Suprapubic skin (tissue), 4 donors: ENCODE data around the gene NTNG2. TPM values are rescaled to one million over a fixed set of nuclear protein-coding genes. Genes with fewer than 3 reads are reported as not detected.
A peak's percentile ranks its signal among the peaks of the same experiment; 100 is the strongest.

Experiments used
- DNase-seq, 2 donors: peaks; one replicate each; pipeline ENCODE4 v3.0.0-alpha.2; 2019; ENCODE audit warnings: low spot score in 2 of 2
- H3K27ac ChIP-seq: fragments of 200-600 bp; sonication (generic); one replicate; pipeline ENCODE4 v1.5.1; 2019
- H3K27me3 ChIP-seq: fragments of 200-600 bp; sonication (generic); one replicate; pipeline ENCODE4 v1.5.1; 2019
- H3K36me3 ChIP-seq: fragments of 200-600 bp; sonication (generic); one replicate; pipeline ENCODE4 v1.5.1; 2019
- H3K4me1 ChIP-seq: fragments of 200-600 bp; sonication (generic); one replicate; pipeline ENCODE4 v1.5.1; 2019
- H3K4me3 ChIP-seq: fragments of 200-600 bp; sonication (generic); one replicate; pipeline ENCODE4 v1.5.1; 2019; ENCODE audit warnings: mild to moderate bottlenecking
- H3K9me3 ChIP-seq: fragments of 200-600 bp; sonication (generic); one replicate; pipeline ENCODE4 v1.5.1; 2019
- CTCF ChIP-seq, 2 donors: fragments of 200-600 bp in 1 of 2; fragments of 450-650 bp in 1 of 2; sonication (generic) in 1 of 2; IDR thresholded peaks; one replicate each; pipeline ENCODE4 v1.5.1; 2016 to 2019; ENCODE audit warnings: antibody characterized with exemption in 2 of 2, mild to moderate bottlenecking in 1 of 2, moderate library complexity in 1 of 2
- EP300 ChIP-seq: sonication (generic); formaldehyde crosslinking; IDR thresholded peaks from one replicate; pipeline ENCODE4 v1.6.1; 2017; ENCODE audit warnings: antibody characterized with exemption
- POLR2A ChIP-seq, 2 donors: fragments of 450-650 bp; IDR thresholded peaks; one replicate each; pipeline ENCODE4 v1.6.1; 2017; ENCODE audit warnings: antibody characterized with exemption in 2 of 2, mild to moderate bottlenecking in 2 of 2, moderate library complexity in 2 of 2
- POLR2AphosphoS5 ChIP-seq, 3 donors: sonication (generic); formaldehyde crosslinking; IDR thresholded peaks; one replicate each; pipeline ENCODE4 v1.6.1; 2017; ENCODE audit warnings: antibody characterized with exemption in 3 of 3
- WGBS: methylation state at CpG from one replicate; pipeline ENCODE4 v1.1.5; 2018; 5-methylcytosine and 5-hydroxymethylcytosine counted together
- total RNA-seq, 4 donors: library from RNA; depleted of rRNA; stranded (reverse); fragments of >200 nt; gene quantifications; one replicate each; pipeline ENCODE4 v1.1.0, GENCODE V29; 2016

NTNG2 gene
- total RNA-seq, 4 donors from 2014 or later: 0.08 to 0.80 (median 0.37) TPM

DNA sequence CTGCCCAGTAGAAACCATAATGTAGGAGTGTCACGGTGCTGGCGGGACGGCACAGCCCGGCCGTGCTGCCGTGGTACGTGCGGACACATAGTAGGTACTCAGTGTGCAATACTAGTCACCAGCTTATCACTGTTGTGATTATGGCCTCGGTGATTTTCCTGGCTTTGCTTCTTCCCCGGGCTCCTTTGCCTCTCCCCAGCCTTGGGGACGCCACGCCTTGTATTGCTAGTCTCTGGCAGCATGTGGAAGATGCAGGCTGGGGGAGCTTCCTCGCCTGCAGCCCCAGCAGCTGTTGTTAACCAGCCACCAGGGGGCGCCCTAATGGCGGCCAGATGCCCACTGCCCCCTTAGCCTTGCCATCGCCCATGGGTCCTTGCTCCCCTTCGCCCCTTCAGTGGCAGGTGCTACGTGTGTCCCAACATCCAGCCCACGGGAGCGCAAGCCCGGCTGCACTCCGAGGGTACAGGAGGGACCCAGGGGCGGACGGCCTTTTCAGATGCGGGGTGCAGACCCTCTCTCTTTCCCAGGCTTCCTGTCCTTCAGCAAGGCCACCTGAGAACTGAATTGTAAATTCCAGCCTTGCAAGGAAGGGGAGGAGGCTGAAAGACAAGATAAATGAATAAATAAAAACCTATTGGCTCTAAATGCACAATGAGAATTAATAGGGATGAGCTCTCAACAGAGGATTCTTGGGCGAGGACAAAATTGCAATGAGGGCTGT lies 8.0 kb downstream of the NTNG2 start:
- H3K4me3 ChIP-seq: no peak overlapping the region
- H3K27me3 ChIP-seq: peaks cover 67% of the 10 kb centered on the region
- peaks cover 7% of the 10 kb centered on the region for H3K4me1 ChIP-seq
- TF ChIP-seq CTCF (IDR thresholded peaks at IDR 0.05): peak; percentile 34 to 66
- no peak for TF ChIP-seq POLR2AphosphoS5 (IDR thresholded peaks at IDR 0.05)
- no peak for TF ChIP-seq POLR2A (IDR thresholded peaks at IDR 0.05)
- no peaks in the 10 kb centered on the region for H3K36me3 ChIP-seq
- no peaks in the 10 kb centered on the region for H3K9me3 ChIP-seq
- WGBS: 53% methylated on average over 25 of the region's 26 CpGs
- H3K27ac ChIP-seq: no peak overlapping the region
- DNase-seq: no peak

DNA sequence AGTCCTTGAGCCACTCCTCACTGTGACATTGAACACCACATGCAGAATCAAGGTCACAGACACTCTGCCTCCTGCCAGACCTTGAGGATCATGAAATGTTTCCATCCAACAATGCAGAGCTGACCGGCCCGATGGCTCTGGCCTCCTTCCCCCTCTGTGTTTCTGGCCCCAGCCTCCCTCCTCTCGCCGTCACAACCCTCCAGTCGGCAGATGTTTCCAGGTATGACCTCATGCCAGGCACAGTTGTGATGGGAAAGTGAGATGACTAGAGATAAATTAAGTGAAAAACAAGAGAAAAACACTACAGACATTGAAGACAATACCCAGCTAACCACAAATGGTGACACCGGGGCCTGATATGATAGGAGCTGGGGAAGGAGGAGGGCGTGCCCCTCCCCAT lies 9.8 kb downstream of the NTNG2 start:
- H3K36me3 ChIP-seq: no peaks in the 10 kb centered on the region
- 60% methylated on average over 7 of the region's 7 CpGs for WGBS
- TF ChIP-seq CTCF (IDR thresholded peaks at IDR 0.05) (no peak), POLR2A (IDR thresholded peaks at IDR 0.05) (no peak)
- DNase-seq: no peak
- no peak overlapping the region for H3K4me3 ChIP-seq
- no peaks in the 10 kb centered on the region for H3K4me1 ChIP-seq
- H3K27me3 ChIP-seq: peaks cover 59% of the 10 kb centered on the region
- H3K27ac ChIP-seq: no peak overlapping the region
- no peaks in the 10 kb centered on the region for H3K9me3 ChIP-seq

GRCh38 chr9:132172185-132172584 lies 10.3 kb downstream of the NTNG2 start:
- WGBS: 87% methylated on average over 5 of the region's 5 CpGs
- peaks cover 54% of the 10 kb centered on the region for H3K27me3 ChIP-seq
- DNase-seq: no peak

DNA sequence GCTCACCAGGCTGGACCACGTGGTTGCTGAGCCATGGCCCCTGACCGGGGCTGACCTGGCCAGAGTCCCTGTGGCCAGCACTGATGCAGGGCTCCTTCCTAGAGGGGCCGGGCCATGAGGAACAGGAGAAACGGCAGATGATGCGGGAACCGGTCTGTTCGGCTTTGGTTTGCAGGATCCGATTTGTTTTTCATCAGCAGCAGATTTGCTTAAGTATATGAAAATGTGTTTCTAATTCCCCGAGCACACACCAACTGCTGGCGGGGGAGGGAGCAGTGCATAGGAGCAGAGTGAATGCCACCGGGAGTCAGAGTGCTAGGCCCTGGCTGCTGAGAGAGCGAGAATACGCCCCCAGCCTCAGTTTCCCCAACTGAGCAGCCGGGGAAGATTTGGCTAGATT lies 13.6 kb downstream of the NTNG2 start:
- H3K27ac ChIP-seq: no peak overlapping the region
- no peaks in the 10 kb centered on the region for H3K9me3 ChIP-seq
- H3K4me3 ChIP-seq: no peak overlapping the region
- no peaks in the 10 kb centered on the region for H3K36me3 ChIP-seq
- 57% methylated on average over 9 of the region's 14 CpGs for WGBS
- peaks cover 38% of the 10 kb centered on the region for H3K27me3 ChIP-seq
- DNase-seq: no peak
- TF ChIP-seq POLR2A (IDR thresholded peaks at IDR 0.05): no peak
- TF ChIP-seq CTCF (IDR thresholded peaks at IDR 0.05): no peak
- TF ChIP-seq POLR2AphosphoS5 (IDR thresholded peaks at IDR 0.05): no peak
- no peak for TF ChIP-seq EP300
- no peaks in the 10 kb centered on the region for H3K4me1 ChIP-seq

More at GRCh38 chr9:132172185-132172584, 10.3 kb downstream of the NTNG2 start:
- no peak overlapping the region for H3K27ac ChIP-seq
- no peaks in the 10 kb centered on the region for H3K9me3 ChIP-seq
- H3K4me3 ChIP-seq: no peak overlapping the region
- H3K4me1 ChIP-seq: no peaks in the 10 kb centered on the region
- H3K36me3 ChIP-seq: no peaks in the 10 kb centered on the region
- no peak for TF ChIP-seq CTCF (IDR thresholded peaks at IDR 0.05)
- TF ChIP-seq EP300: no peak

DNA sequence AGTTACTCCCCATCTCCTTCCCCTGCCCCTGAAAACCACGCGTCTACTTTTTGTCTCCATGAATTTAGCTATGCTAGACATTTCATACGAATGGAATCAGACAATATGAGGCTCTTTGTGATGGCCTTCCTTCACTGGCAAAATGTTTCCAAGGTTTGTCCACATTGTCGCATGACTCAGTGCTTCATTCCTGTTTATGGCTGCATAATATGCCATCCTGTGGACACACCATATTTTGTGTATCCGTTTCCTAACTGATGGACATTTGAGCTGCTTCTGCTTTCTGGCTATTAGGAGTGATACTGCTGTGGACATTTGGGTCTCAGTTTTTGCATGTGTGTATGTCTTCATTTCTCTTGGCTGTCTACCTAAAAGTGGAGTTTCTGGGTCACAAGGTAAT lies 14.5 kb downstream of the NTNG2 start:
- Histone ChIP-seq H3K4me3 (no peak overlapping the region), H3K9me3 (no peaks in the 10 kb centered on the region), H3K27ac (no peak overlapping the region), H3K4me1 (no peaks in the 10 kb centered on the region), H3K36me3 (no peaks in the 10 kb centered on the region), H3K27me3 (peaks cover 34% of the 10 kb centered on the region)
- TF ChIP-seq POLR2A (IDR thresholded peaks at IDR 0.05) (no peak), EP300 (no peak), POLR2AphosphoS5 (IDR thresholded peaks at IDR 0.05) (no peak), CTCF (IDR thresholded peaks at IDR 0.05) (no peak)
- DNase-seq: no peak
- WGBS: 93% methylated on average over 5 of the region's 5 CpGs
